ENCODE results near the gene INO80C.

DNA sequence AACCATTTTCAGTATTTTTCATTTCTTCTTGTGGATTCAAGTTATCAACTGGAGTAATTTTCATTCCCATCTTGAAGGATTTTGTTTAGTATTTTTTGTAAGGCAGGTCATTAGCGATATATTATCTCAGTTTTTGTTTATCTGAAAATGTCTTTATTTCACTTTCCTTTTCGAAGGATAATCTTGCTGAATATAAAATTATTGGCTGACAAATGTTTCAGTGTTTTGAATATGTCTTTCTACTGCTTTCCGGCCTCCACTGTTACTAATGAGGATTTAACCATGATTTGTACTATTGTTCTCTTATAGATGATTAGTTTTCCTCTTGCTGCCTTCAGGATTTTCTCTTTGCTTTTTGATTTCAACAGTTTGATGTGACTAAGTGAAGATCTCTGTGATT, 62.4 kb downstream of the INO80C start:
- TF ChIP-seq, protein P1, sequence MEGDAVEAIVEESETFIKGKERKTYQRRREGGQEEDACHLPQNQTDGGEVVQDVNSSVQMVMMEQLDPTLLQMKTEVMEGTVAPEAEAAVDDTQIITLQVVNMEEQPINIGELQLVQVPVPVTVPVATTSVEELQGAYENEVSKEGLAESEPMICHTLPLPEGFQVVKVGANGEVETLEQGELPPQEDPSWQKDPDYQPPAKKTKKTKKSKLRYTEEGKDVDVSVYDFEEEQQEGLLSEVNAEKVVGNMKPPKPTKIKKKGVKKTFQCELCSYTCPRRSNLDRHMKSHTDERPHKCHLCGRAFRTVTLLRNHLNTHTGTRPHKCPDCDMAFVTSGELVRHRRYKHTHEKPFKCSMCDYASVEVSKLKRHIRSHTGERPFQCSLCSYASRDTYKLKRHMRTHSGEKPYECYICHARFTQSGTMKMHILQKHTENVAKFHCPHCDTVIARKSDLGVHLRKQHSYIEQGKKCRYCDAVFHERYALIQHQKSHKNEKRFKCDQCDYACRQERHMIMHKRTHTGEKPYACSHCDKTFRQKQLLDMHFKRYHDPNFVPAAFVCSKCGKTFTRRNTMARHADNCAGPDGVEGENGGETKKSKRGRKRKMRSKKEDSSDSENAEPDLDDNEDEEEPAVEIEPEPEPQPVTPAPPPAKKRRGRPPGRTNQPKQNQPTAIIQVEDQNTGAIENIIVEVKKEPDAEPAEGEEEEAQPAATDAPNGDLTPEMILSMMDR (IDR thresholded peaks at IDR 0.05; ENCODE audit: low read length), result no peak
- TF ChIP-seq EZH2 (IDR thresholded peaks at IDR 0.05; ENCODE audit: borderline replicate concordance, low read length), result no peak
